CD4-positive, alpha-beta T cell treated with Interleukin-6 at 100 ng/mL for 8 hours (primary cell): ENCODE measurements around the gene EXOC1L.

ENCODE experiments used
- DNase-seq: peaks from one replicate; pipeline ENCODE4 v3.0.0-alpha.2; 2020; ENCODE audit warnings: mixed read lengths, low spot score

EXOC1L gene, protein sequence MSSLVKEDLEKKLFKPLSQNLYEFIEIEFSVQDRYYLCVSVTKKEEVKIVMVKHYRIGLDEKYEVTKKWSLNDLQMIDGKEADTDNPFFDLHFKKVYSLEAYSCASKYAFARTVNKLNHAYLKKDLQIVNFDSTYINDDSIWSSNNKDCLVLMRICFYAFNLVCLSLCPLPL

DNA sequence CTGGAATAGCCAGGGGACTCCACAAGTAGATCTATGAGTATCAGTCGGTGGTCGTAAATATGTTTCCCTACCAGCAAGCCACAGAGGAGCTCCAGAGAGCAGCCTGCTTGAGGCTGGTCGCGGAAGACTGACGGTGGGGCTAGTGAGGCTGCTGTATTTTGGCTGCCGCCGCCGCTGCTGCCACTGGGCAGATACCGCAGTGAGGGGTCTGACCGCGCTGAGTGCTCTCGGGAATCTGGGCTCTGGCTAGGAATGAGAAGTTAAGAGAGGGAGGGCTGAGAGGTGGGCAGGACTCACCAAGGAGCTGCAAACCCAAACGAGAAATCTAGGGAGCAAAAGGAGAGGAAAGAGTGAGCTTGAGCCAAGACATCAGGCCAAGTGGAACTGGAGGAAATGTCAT, at the start of gene EXOC1L:
Gene EXOC1L, plus strand, starts transcription at position 157 of the 400 bp plus-strand sequence. Its CDS starts 237 bp downstream, at position 394.
- DNase-seq, result no peak

DNA sequence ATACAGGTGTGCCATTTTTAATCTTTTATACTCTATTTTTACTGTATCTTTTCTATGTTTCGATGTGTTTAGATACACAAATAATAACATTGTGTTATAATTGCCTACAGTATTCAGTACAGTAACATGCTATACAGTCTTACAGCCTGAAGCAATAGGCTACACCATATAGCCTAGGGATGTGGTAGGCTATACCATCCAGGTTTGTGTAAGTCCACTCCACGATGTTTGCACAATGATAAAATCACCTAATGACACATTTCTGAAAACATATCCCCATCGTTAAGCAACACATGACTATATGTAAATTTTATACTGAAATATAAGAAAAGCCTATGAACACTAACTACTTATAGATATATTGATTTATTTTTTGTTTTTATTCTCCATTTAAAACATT, 48.9 kb upstream of the EXOC1L start:
- DNase-seq, result no peak

DNA sequence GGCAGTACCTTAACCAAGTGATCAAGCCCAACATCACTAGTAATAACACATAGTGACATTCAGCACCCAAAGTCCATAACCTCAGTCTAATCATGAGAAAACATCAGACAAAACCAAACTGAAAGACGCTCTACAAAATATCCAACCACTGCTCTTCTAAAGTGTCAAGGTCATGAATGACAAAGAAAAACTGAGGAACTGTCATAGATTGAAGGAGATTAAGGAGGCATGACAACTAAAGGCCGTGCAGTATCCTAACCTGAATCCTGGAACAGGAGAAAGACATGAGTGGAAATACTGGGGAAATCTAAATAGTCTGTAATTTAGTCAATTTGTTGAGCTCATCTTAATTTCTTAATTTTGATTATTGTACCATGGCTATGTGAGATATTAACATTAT, 38.2 kb upstream of the EXOC1L start:
- DNase-seq, result no peak

DNA sequence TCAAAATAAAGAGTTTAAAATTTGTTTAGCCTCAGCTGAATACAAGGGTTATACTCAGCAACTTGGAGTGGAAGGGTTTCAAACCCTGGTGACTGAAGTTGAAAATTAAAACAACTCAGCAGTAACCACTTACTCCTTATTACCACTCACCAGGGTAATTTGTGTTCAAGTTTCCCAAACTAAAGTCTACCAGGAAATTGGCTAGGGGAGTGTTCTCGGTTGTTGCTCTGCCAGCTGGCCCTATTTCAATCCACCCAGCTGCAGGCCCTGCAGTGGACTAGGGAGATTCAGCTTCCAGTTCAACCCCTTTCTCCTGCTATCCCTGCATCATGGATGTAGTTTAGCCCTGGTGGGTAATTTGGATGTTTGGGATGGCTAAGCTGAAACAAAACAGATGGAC, 37.8 kb upstream of the EXOC1L start:
- no peak for DNase-seq

DNA sequence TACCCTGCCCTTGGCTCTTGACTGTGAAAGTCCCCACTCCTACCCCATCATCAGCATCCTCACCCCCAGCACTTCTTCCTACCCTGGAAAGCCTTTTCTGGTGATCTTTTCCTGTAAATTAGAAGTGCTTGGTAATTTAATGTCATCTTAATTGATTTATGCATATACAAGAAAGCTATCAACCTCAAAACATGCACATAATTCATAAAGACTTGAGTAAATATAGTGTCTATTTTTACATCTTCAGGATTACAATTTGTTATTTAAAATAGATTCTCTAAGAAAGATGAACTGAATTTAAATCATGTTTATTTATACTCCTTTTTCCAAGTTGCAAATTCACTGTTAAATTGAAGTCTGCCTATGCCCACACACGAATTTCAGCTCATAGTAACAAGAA, 36.0 kb upstream of the EXOC1L start:
- no peak for DNase-seq

DNA sequence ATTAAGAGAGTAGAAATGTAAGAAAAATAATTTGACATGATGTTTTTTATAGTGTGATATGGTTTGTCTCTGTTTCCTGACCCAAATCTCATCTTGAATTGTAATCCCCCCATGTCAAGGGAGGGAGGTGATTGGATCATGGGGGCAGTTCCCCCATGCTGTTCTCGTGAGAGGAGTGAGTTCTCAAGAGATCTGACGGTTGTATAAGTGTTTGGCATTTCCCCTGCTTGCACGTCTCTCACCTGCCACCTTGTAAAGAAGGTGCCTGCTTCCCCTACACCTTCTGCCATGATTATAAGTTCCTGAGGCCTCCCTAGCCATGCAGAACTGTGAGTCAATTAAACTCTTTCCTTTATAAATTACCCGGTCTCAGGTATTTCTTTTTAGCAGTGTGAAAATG, 34.8 kb upstream of the EXOC1L start:
- no peak for DNase-seq

DNA sequence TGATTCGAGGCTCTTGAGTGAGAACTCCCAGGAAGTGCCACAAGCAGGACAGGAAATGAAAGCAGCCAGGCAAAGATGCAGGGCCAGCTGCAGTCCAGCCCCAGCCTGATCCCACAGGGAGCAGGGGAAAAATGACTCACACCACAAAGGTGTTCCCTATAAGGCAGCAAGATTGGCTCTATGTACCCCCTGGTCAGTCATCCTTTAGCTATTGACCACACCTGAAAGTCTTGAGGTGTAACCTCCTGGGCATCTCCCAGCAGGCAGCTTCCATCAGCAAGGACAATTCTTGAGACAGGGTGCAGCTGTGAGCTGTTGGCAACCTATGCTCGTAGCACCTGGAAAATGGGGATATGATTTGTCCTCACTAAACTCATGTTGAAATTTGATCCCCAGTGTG, 27.9 kb upstream of the EXOC1L start:
- DNase-seq, result no peak

DNA sequence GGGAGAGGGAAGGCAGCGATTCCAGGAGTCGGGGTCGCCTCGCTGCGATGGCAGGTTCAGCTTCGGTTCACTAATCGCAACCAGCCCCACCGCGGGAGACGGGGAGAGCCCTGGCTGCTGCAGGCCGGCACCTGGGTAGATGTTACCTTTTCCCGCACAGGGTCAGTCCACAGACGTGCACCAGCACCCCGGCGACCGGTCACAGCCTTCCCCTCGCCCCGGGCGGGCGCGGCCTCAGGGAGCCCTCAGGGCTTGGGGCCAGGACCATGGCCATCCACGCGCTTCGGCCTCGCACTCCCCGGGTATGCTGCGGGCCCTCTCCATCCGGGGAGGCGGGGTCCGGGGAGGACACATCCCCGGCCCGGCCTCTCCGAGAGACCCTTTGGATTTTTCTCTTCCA, 26.1 kb upstream of the EXOC1L start:
- DNase-seq, result no peak

DNA sequence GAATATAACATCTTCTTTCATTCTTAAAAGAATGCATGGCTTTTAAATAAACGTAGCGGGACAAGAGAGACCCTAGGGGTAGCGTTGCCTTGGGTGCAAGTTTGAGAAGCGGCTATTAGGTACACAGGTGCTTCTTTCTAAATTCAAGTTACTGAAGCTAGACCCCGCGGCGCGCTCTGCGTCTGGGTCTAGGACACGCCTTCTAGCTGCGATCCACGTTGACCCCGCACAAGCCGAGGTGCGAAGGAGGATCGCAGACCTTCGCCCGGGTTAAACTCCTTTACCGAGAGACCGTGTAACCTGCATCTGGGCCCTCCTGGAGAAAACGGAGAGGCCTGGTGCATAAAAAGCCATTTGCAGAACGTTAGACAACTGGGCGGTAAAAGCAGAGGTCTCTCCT, 25.5 kb upstream of the EXOC1L start:
- DNase-seq, result no peak

DNA sequence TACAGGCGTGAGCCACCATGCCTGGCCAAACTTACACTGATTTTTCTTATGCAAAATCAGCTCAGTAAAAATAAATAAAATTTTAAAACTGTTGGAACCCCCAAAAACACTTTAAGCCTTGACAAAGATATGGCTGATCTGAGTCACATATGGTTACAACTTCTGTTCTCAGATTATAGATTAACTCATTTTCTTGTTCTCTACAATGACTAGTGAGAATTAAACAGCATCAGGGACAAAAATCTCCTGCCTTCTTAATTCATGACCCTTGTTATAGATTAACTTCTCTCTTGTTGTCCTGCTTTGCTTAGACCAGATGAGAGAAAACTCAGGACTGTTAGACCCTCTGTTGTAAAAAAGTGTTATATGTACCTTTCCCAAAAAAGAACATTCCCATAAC, 24.2 kb upstream of the EXOC1L start:
- DNase-seq, result no peak

DNA sequence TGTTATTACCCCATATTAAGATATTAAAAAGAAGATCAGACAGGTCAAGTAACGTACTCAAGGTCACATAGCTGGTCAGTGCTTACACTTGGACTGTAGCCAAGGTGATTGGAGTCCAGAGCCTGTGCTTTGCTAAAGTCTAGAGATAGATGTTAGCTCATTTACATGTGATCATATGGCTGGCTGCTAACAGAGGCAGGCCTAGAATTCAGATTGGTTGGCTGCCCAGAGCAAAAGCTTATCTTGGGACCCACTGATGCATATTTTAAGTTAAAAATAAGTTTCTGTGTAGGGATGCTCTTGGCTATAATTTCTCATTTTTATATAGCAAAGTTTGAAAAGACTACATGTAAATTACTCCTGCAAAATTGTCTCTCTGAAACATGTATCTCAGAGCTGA, 18.1 kb upstream of the EXOC1L start:
- DNase-seq, result no peak

DNA sequence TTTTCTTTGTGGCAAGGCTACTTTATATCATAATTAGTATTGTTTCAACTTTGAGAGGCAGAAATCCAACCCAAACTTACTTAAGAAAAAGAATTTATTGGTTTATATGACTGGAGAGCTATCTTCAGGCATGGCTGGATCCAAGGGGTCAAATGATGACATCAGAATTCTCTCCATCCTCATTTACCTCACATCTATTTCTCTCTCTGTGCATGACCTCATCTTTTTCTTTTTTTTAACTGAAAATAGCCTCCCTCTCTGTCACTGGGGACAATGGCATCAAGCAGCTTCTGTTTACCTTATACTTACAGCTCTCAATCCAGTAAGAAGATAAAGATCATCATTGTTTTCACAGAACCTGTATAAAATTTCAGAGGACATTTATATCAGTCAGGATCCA, 12.0 kb upstream of the EXOC1L start:
- no peak for DNase-seq

DNA sequence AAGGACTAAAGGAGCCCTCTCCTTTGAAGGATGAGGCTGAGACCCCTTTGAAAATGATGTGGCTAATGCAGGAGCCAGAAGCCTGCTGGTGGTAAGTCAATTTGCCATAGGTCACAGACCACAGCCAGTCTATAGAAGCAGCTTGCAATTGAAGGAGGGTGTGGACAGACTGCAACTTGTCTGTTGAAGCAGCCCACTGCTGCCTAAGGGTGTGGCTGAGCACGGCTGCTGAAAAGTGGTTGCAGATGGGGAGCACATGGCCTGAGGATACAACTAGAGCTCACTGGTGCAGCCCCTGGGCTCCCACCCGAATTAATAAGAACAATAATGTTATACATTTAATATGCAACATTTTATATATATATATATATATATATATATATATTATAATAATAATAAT, 11.4 kb upstream of the EXOC1L start:
- DNase-seq, result no peak

DNA sequence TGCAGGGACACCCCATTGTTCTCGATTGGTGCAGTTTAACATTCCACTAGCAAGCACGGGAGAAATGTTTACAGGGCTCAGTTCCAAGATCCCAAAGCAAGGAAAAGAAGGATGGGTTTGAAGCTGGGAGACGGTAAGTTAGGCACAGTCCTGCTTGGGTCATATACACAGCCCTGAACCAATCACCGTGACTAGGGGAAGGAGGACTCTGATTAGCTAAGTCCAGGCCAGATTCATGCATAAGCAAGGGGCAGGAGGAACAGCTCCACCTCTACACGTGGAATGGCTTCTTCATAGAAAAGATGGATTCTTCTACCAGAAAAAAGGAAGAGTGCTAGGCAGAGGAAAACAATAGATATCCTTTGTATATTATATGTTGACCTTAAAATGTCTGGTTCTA, 11.0 kb upstream of the EXOC1L start:
- no peak for DNase-seq

DNA sequence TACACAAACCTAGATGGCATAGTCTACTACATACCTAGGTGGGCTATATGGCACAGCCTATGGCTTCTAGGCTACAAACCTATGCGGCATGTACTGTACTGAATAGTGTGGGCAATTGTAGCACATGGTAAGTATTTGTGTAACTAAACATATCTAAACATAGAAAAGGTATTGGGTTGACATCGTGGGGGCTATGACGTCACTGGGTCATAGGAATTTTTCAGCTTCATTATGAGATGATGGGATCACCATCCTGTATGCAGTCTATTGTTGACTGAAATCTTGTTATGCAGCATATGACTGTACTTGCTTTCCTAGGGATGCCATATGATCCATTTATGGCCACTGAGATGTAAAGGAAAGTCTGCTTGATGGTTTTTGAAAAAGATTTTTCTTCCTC, 1.9 kb upstream of the EXOC1L start:
- no peak for DNase-seq

DNA sequence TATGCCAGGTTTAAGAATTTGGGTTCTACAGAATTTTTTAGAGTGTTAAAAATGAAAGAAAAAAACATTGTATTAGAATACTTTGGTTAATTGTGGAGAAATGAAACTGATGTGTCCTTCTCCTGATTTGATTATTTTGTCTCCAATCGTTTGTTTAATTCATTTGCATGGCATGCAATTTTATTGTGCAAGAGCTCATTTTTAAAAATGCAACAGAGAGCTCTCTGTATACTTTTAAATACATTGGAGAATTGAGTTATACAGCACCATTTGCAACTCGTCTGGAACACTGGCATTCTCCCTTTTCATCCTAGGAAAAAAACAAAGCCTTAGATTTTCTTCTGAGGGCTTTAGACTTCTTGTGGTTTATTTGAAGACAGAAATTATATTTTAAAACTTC, 689 bp downstream of the EXOC1L start:
- no peak for DNase-seq

DNA sequence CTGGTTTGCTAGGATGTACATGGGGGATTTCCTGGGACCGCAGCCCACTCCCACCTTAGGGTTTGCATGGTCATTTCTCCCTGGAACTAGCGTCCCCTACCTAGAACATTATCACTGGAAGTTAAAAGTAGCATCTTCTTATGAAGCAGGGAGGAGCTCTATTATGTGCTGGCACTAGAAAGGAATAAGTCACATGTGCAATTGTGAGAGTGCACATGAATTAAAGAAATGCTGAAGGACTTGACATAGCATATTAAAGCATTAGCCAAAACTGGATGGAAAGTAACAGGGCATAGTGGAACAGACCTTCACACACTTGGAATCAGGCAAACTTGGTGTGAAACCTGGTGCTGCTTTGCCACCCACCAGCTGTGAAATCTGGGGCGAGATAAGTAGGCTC, 2.7 kb downstream of the EXOC1L start:
- no peak for DNase-seq

DNA sequence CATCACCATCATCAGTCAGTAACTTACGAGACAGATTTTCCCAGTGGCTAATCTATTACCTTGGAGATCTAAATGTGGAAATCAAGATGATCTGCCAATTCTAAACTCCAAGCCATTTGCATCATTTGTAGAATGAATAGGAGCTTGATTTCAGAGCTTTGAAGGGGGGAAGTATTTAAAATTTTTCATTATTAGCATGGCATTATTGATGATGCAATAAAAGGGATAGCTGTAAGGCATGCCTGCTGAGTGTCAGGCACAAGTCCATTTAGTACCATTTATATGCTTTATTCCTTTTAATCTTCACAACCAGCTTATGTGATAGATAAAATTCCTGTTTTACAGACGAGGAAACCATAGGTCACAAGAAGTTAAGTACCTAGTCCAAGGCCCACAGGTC, 5.3 kb downstream of the EXOC1L start:
- DNase-seq, result no peak

DNA sequence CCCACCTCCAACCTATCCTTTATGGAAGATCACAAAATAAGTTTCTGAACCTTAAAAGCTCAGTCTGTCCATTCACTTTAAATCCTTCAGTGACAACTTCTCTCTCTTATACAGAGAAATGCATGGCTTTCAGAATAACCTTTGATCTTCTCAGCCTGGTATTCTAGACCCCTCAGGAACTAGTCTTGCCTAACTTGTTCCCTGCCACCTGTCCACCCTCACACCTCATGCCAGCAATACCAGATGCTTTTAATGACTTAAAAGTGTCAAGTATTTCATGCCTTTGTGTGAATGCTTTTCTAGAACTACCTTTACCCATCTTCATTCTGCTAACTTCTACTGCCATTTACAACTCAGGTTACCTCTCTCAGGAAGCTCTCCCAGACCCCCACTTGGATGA, 7.4 kb downstream of the EXOC1L start:
- DNase-seq, result no peak

DNA sequence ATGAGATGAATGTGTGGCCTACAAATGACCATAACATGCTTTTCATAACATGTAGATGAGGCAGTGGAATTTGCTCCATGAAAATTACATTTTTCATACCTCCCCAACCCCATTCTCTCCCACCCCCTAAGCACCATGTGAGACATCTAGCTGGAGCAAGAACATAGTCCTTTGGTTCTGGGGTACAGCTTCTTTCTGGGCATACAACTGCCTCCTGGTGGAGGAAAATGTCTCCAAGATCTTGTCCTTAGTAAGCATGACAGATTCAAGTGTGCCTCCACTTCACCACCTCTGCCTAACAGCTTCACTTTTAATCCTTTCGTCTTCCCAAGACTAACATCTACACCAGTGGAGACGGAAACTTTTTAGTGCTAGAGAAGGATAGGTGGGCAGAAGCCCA, 8.0 kb downstream of the EXOC1L start:
- no peak for DNase-seq

DNA sequence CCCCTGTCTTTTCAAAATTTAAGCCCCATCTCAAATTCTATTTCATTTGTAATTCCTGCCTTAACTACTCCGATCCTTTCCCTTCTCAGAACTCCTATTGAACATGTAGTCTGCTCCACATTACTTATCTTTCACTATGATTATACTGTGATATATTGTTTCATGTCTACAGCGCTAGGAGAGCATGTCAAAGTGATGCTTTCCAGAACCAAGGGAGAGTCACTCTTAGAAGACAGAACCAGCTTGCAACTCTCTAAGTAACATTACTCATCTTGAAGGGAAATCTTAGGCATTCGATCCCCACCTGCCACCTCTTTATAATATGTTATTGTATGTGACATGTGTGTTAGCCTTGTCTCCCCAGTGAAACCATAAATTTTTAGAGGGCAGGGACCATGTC, 10.5 kb downstream of the EXOC1L start:
- no peak for DNase-seq

DNA sequence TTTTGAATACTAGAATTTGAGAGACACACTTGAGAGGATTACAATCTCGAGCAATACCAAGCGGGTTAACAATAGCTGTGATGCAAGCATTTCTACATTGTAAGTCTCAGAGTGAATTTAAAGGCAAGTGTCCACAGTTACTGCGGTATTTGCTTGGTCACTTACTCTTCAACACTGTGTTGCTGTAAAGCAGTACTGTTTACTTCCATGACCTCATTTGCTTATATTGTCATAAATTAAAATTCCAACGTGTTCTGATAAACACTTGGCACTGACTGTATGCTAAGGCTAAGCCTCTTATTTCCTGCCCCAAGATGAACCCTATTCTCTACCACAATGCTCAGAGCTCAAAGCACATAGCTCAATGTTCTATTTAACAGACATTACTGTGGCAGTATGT, 11.1 kb downstream of the EXOC1L start:
- no peak for DNase-seq

DNA sequence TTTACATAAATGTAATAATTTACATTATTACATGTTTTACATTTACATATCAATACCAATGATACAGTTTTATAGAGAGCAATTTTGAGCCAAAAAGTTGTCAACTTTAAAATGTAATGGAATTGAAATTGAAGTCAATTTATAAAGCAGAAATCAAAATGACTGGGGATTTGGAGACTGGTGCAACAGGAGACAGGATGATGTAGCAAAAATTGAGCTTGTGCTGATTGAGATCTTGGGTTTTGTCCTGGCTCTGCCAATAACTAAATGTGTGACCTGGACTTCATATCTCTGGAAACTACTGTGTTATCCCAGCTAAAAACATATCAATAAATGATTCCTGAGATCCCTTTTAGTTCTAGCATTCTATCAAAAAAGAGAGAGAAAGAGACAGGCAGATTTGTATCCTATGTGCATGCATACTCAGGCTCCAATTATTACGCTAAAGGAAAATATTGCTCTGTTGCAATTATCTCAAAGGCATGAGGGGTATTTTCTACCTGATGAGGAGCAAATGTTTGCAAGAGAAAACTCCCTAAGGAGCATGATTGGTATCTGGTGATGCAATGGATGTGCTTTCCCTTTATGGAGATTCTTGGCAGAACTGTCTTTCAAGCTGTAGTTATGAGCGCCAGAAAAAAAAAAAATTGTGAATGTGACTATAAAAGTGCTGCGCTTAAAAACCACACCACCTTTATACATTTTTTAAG, 14.7 kb downstream of the EXOC1L start:
- no peak for DNase-seq

DNA sequence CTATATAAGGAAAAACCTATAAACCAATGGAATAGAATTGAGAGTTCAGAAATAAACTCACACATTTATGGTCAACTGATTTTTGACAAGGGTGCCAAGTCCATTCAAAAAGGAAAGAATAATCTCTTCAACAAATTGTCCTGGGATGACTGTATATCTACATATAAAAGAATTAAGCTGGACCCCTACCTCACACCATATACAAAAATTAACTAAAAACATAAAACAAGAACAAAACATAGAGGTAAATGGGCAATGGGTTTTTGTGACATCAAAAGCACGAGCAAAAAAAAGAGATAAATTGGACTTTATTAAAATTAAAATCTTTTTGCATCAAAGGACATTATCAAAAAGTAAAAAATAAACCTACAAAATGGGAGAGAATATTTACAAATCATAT, 18.3 kb downstream of the EXOC1L start:
- DNase-seq, result no peak
